ENCODE data around the gene TPRX2. TPM values are rescaled to one million over a fixed set of nuclear protein-coding genes. Genes with fewer than 3 reads are reported as not detected.

Gene TPRX2
- total RNA-seq, 2 experiments from 2014 or later: not detected

DNA sequence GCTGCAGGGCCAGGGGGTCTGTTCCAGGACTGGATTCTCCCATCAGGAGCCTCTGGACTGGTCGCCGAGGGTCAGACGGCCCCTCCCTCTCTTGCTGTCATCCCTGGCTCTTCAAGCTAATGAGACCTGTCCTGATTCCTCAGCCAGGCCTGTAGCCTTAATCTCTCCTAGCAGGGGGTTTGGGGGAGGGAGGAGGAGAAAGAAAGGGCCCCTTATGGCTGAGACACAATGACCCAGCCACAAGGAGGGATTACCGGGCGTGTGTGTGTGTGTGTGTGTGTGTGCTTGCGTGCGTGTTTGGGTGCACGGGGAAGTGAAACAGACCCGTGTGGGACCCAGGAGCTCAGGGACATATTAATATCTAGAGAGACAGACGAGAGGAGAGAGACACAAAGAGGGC lies 39.2 kb upstream of the TPRX2 start:
- Mint-ChIP-seq H3K9me3 (no peaks in the 10 kb centered on the region), H3K4me3 (no peak overlapping the region), H3K27ac (no peak overlapping the region), H3K4me1 (ENCODE audit: low read depth) (no peaks in the 10 kb centered on the region), H3K36me3 (ENCODE audit: low read depth) (no peaks in the 10 kb centered on the region), H3K27me3 (peaks cover 53% of the 10 kb centered on the region)
- no peak for DNase-seq
- ChIA-PET POLR2A (no interaction called here), CTCF (no interaction called here)
- peaks cover 10 to 24% of the 10 kb centered on the region in 2 experiments for H3K27me3 ChIP-seq (ENCODE audit: control insufficient read depth in 1 of 2, insufficient read depth in 2 of 2, low read length in 2 of 2)
- H3K9me3 ChIP-seq (ENCODE audit: control insufficient read depth in 1 of 2, insufficient read depth in 1 of 2, low read length in 2 of 2): no peaks in the 10 kb centered on the region
- H3K4me1 ChIP-seq (ENCODE audit: insufficient read depth, low read length): no peaks in the 10 kb centered on the region
- ATAC-seq (ENCODE audit: poor library complexity): no peak
- TF ChIP-seq, protein P1, sequence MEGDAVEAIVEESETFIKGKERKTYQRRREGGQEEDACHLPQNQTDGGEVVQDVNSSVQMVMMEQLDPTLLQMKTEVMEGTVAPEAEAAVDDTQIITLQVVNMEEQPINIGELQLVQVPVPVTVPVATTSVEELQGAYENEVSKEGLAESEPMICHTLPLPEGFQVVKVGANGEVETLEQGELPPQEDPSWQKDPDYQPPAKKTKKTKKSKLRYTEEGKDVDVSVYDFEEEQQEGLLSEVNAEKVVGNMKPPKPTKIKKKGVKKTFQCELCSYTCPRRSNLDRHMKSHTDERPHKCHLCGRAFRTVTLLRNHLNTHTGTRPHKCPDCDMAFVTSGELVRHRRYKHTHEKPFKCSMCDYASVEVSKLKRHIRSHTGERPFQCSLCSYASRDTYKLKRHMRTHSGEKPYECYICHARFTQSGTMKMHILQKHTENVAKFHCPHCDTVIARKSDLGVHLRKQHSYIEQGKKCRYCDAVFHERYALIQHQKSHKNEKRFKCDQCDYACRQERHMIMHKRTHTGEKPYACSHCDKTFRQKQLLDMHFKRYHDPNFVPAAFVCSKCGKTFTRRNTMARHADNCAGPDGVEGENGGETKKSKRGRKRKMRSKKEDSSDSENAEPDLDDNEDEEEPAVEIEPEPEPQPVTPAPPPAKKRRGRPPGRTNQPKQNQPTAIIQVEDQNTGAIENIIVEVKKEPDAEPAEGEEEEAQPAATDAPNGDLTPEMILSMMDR (IDR thresholded peaks at IDR 0.05): no peak
- H3K27ac ChIP-seq (ENCODE audit: low read depth in 1 of 2, low read length in 2 of 2): no peak overlapping the region
- intact Hi-C loops (cut with DNase I, micrococcal nuclease): no loop called here
- H3K4me3 ChIP-seq (ENCODE audit: low read length): no peak overlapping the region
- H3K36me3 ChIP-seq (ENCODE audit: insufficient read depth, low read length): no peaks in the 10 kb centered on the region

DNA sequence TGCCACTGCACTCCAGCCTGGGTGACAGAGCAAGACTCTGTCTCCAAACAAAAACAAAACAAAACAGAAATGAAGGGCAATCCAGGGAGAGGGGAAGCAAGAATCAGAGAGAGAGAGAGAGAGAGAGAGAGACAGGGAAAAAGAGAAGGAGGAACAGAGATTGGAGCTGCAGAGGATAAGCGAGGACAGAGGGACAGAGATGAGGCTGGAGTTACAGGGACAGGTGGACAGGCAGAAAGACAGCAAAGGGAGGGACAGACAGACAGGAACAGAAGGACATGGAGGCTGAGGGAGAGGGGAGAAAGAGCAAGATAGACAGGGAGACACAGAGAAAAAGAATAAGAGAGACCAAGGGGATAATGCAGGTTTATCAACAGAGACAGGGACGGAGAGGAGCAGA lies 38.6 kb upstream of the TPRX2 start:
- H3K36me3 Mint-ChIP-seq (ENCODE audit: low read depth): no peaks in the 10 kb centered on the region
- H3K4me3 Mint-ChIP-seq: no peak overlapping the region
- DNase-seq (no peak), ATAC-seq (ENCODE audit: poor library complexity) (no peak)
- ChIA-PET CTCF (no interaction called here), POLR2A (no interaction called here)
- H3K27me3 Mint-ChIP-seq: peaks cover 53% of the 10 kb centered on the region
- intact Hi-C loops (cut with DNase I, micrococcal nuclease): no loop called here
- no peaks in the 10 kb centered on the region for H3K9me3 Mint-ChIP-seq
- no peaks in the 10 kb centered on the region for H3K4me1 Mint-ChIP-seq (ENCODE audit: low read depth)
- Histone ChIP-seq H3K9me3 (ENCODE audit: control insufficient read depth in 1 of 2, insufficient read depth in 1 of 2, low read length in 2 of 2) (no peaks in the 10 kb centered on the region), H3K27me3 (ENCODE audit: control insufficient read depth in 1 of 2, insufficient read depth in 2 of 2, low read length in 2 of 2) (peaks cover 10 to 24% of the 10 kb centered on the region in 2 experiments), H3K36me3 (ENCODE audit: insufficient read depth, low read length) (no peaks in the 10 kb centered on the region), H3K4me3 (ENCODE audit: low read length) (no peak overlapping the region), H3K27ac (ENCODE audit: low read depth in 1 of 2, low read length in 2 of 2) (no peak overlapping the region), H3K4me1 (ENCODE audit: insufficient read depth, low read length) (no peaks in the 10 kb centered on the region)
- TF ChIP-seq, protein P1 (IDR thresholded peaks at IDR 0.05): no peak
- no peak overlapping the region for H3K27ac Mint-ChIP-seq

DNA sequence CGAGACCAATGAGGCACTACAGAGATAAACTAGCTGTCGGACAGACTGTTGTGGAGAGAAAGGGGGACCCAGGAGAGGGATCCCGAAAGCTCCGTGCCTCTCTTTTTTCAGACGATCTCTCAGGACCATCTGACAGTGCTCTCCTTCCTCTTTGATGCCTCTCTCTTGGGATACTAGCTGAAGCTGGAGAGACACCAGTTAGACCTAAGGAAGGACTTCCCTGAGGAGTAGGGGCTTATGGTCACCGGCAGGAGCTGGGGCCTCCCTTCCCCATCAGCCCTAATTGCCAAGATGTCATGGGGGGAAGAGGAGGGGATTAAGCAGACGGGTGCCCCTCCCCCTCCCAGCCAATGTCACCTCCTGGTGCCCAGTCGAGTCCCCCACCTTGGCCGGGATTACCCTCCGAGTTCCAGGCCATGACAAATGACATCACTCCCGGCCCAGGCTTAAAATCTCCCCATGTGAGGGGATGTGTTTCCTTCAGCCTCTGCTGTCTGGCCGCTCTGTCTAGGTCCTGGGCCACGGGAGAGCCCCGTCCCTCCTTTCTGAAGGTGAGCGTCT lies 37.5 kb upstream of the TPRX2 start, which contains the start of gene CRX:
Gene CRX (plus strand): TSS at position 478 of the 561 bp plus-strand sequence. CDS start 12,507 bp downstream, outside the sequence.
- no peaks in the 10 kb centered on the region for H3K36me3 ChIP-seq (ENCODE audit: insufficient read depth, low read length)
- ATAC-seq (ENCODE audit: poor library complexity) (no peak), DNase-seq (no peak)
- TF ChIP-seq, protein P1 (IDR thresholded peaks at IDR 0.05): no peak
- no peak within 1 kb of the TSS for H3K4me3 ChIP-seq (ENCODE audit: low read length)
- no peak within 1 kb of the TSS for H3K27ac ChIP-seq (ENCODE audit: low read depth in 1 of 2, low read length in 2 of 2)
- H3K9me3 Mint-ChIP-seq: no peaks in the 10 kb centered on the region
- H3K36me3 Mint-ChIP-seq (ENCODE audit: low read depth): no peaks in the 10 kb centered on the region
- POLR2A ChIA-PET: no interaction called here
- no peak within 1 kb of the TSS for H3K27ac Mint-ChIP-seq
- peaks cover 53% of the 10 kb centered on the region for H3K27me3 Mint-ChIP-seq
- no peaks in the 10 kb centered on the region for H3K4me1 Mint-ChIP-seq (ENCODE audit: low read depth)
- CTCF ChIA-PET: no interaction called here
- no peak within 1 kb of the TSS for H3K4me3 Mint-ChIP-seq
- H3K4me1 ChIP-seq (ENCODE audit: insufficient read depth, low read length): no peaks in the 10 kb centered on the region
- intact Hi-C loops (cut with DNase I, micrococcal nuclease): no loop called here
- peaks cover 0 to 4% of the 10 kb centered on the region in 2 experiments for H3K9me3 ChIP-seq (ENCODE audit: control insufficient read depth in 1 of 2, insufficient read depth in 1 of 2, low read length in 2 of 2)
- peaks cover 10 to 24% of the 10 kb centered on the region in 2 experiments for H3K27me3 ChIP-seq (ENCODE audit: control insufficient read depth in 1 of 2, insufficient read depth in 2 of 2, low read length in 2 of 2)
